ENCODE results near the gene PLCH1. TPM values are rescaled to one million over a fixed set of nuclear protein-coding genes. Genes with fewer than 3 reads are reported as not detected.

Gene PLCH1
- total and polyA plus RNA-seq, 8 donors: 0.91 to 4.4 (median 2.3) TPM

DNA sequence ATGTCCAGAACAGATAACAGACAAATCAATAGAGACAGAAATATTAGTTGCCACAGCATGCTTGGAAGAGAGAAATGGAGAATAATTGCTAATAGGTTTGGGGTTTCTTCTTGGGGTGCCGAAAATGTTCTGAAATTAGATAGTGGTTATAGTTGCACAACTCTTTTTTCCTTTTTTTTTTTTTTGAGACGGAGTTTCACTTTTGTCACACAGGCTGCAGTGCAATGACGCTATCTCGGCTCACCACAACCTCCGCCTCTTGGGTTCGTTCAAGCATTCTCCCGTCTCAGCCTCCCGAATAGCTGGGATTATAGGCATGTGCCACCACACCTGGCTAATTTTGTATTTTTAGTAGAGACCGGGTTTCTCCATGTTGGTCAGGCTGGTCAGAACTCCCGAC lies 163.3 kb downstream of the PLCH1 start:
- intact Hi-C loops (cut with DNase I): no loop called here
- no peak overlapping the region for H3K27ac ChIP-seq
- H3K4me1 ChIP-seq: no peaks in the 10 kb centered on the region
- H3K36me3 ChIP-seq: no peaks in the 10 kb centered on the region
- ATAC-seq (no peak), DNase-seq (no peak), FAIRE-seq (no peak)
- no peaks in the 10 kb centered on the region for H3K27me3 ChIP-seq
- TF ChIP-seq, protein P1, sequence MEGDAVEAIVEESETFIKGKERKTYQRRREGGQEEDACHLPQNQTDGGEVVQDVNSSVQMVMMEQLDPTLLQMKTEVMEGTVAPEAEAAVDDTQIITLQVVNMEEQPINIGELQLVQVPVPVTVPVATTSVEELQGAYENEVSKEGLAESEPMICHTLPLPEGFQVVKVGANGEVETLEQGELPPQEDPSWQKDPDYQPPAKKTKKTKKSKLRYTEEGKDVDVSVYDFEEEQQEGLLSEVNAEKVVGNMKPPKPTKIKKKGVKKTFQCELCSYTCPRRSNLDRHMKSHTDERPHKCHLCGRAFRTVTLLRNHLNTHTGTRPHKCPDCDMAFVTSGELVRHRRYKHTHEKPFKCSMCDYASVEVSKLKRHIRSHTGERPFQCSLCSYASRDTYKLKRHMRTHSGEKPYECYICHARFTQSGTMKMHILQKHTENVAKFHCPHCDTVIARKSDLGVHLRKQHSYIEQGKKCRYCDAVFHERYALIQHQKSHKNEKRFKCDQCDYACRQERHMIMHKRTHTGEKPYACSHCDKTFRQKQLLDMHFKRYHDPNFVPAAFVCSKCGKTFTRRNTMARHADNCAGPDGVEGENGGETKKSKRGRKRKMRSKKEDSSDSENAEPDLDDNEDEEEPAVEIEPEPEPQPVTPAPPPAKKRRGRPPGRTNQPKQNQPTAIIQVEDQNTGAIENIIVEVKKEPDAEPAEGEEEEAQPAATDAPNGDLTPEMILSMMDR (IDR thresholded peaks at IDR 0.05): no peak
- no peak overlapping the region for H3K4me3 ChIP-seq
- WGBS, 2 donors: 87 to 90% methylated on average over 10 of the region's 10 CpGs
- no peaks in the 10 kb centered on the region for H3K9me3 ChIP-seq

DNA sequence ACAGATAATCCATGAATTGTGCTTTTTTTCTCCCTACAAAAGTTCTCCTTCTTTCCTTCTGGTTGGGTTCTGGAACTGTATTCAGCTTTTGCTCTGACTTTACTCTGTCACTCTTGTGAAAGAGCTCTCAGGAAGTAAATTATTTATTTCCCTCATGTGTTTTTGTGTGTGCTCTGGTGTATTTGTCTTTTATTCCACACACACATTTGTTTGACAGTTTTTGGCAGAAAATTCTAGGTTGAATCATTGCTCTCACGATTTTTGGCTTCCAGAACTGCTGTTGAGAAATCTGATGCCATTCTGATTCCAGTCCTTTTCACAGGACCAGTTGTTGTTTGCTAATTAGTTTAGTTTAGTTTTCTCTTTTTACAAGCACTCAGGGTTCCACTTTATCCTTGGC lies 172.8 kb downstream of the PLCH1 start:
- H3K27ac ChIP-seq: peak overlapping the region in 2 of 4 donors; percentile 7 to 33
- FAIRE-seq (no peak), DNase-seq (peak in 1 of 6 donors; percentile 24), ATAC-seq (peak; percentile 58 to 86 (median 70))
- H3K36me3 ChIP-seq: no peaks in the 10 kb centered on the region
- TF ChIP-seq, protein P1 (IDR thresholded peaks at IDR 0.05): no peak
- H3K27me3 ChIP-seq: no peaks in the 10 kb centered on the region
- WGBS, 2 donors: 0 to 10% methylated on average over 1 of the region's 1 CpG
- peaks cover 0 to 3% (median 0%) of the 10 kb centered on the region in 3 donors for H3K4me1 ChIP-seq
- H3K4me3 ChIP-seq: no peak overlapping the region
- no peaks in the 10 kb centered on the region for H3K9me3 ChIP-seq
- intact Hi-C loops (cut with DNase I): no loop called here

DNA sequence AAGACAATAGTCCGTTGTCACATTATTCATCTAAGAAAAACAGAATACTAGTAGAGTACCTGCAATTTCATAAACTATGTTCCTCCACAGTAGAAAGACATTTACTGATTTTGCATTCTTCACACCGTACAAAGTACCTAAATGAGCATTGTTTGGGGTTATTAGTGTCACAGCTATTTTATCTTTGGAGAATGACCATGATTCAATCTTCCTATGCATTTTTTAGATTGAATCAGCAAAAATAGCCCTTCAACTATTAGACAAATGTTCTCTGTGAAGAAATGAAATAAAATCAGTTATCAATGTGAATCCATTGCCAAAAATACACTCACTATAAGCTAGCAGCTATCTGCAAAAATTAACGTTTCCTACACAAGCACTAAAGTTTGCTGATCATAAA lies 176.6 kb downstream of the PLCH1 start:
- DNase-seq (no peak), ATAC-seq (no peak), FAIRE-seq (no peak)
- Histone ChIP-seq H3K4me1 (peaks cover 0 to 3% (median 0%) of the 10 kb centered on the region in 3 donors), H3K27me3 (no peaks in the 10 kb centered on the region), H3K27ac (no peak overlapping the region), H3K4me3 (no peak overlapping the region), H3K36me3 (no peaks in the 10 kb centered on the region), H3K9me3 (no peaks in the 10 kb centered on the region)
- intact Hi-C loops (cut with DNase I): no loop called here
- TF ChIP-seq, protein P1 (IDR thresholded peaks at IDR 0.05): no peak
- 76 to 84% methylated on average over 3 of the region's 3 CpGs for WGBS, 2 donors

DNA sequence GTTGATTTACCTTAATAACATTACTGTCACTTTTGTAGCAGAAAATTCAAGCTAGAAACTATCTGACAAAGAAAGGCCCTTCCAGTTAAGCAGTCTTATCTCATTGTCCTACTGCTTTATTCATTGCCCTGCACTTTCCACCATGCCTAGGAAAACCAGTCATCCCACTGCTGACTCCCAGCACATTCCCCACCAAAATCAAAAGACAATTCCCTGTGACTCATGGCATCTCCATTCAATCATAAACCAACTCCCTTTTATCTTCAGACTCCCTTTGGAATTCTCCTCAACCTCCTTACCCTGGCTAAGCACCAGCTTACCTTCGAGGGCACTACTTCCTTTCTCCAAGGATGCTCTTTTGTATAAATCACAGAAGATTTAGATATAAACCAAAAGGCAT lies 184.3 kb downstream of the PLCH1 start:
- WGBS, 2 donors: 70 to 71% methylated on average over 1 of the region's 1 CpG
- no peaks in the 10 kb centered on the region for H3K27me3 ChIP-seq
- no peak overlapping the region for H3K27ac ChIP-seq
- ATAC-seq (no peak), DNase-seq (no peak), FAIRE-seq (no peak)
- H3K4me1 ChIP-seq: peaks cover 0 to 9% (median 8%) of the 10 kb centered on the region in 3 donors
- TF ChIP-seq, protein P1 (IDR thresholded peaks at IDR 0.05): no peak
- intact Hi-C loops (cut with DNase I): no loop called here
- no peaks in the 10 kb centered on the region for H3K9me3 ChIP-seq
- no peak overlapping the region for H3K4me3 ChIP-seq
- no peaks in the 10 kb centered on the region for H3K36me3 ChIP-seq

DNA sequence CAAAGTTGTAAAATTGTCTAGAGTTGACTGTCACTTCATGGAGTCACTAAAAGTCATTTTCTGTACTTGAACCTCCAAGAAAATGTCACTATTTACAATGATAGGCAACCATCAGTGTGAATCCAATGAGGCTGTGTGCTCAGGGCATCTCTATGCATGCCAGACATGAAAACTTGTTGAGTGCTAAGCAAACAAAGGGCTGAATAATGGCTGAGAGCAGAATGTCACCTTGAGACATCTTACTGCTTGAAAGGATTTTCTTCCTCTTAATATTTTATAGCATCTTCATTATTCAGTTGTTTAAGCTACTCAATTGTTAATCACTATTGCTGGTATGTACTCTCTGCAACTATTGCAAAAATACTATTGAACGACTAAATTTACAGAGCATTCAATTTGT lies 184.7 kb downstream of the PLCH1 start:
- Histone ChIP-seq H3K27ac (no peak overlapping the region), H3K9me3 (no peaks in the 10 kb centered on the region), H3K27me3 (no peaks in the 10 kb centered on the region), H3K4me1 (peaks cover 3 to 14% (median 11%) of the 10 kb centered on the region in 3 donors), H3K4me3 (no peak overlapping the region), H3K36me3 (no peaks in the 10 kb centered on the region)
- TF ChIP-seq, protein P1 (IDR thresholded peaks at IDR 0.05): no peak
- FAIRE-seq: no peak
- 82 to 89% methylated on average over 1 of the region's 1 CpG for WGBS, 2 donors
- DNase-seq: no peak
- intact Hi-C loops (cut with DNase I): no loop called here
- no peak for ATAC-seq

Data from pancreas (tissue), 10 donors.